K562 treated with DMSO at 1 percent for 48 hours (cell line): ENCODE measurements around the gene IGFL4. TPM values are rescaled to one million over a fixed set of nuclear protein-coding genes. Genes with fewer than 3 reads are reported as not detected.

Source experiments
- total RNA-seq: library from RNA; unstranded; fragments of 300-600 nt; gene quantifications from 2 replicates; pipeline ENCODE4 v1.2.3, GENCODE V29; 2022; ENCODE audit warnings: low replicate concordance; ENCODE audit errors: extremely low read depth

The IGFL4 gene
- total RNA-seq: not detected in 2 replicates

DNA sequence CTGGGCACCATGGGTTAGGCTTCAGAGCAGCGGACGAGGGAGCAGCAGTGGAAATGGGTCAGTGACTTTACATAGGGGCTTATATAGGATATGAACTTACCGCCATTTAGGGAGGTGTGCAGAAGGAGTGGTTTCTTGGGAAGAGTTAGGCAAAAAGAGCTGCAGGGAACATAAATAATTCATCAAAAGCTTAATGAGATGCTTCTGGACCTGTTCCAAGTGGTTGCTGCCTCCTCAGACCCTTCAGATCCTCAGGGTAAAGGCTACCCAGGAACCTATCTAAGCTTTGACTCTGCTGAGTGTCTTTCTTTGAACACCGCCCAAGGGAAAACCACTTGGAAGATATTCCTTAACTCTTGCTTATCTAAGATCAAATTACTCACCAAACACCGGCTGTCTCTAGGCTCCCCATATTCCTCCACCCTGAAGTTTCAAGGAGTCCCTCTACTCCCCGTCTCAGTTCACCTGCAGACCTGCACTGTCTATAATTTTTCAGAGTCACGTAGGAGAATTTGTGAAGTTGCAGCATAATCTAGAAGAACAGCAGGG lies at the start of gene IGFL4:
IGFL4 (minus strand) TSS at position 51 of the 549 bp plus-strand sequence; CDS start at position 11, 40 bp downstream.

GRCh38 chr19:46022431-46023310 lies 18.1 kb downstream of the IGFL4 start, which contains the start of gene PGLYRP1:
PGLYRP1 (minus strand) TSS chr19:46023053; CDS start chr19:46023021, 32 bp downstream.

DNA sequence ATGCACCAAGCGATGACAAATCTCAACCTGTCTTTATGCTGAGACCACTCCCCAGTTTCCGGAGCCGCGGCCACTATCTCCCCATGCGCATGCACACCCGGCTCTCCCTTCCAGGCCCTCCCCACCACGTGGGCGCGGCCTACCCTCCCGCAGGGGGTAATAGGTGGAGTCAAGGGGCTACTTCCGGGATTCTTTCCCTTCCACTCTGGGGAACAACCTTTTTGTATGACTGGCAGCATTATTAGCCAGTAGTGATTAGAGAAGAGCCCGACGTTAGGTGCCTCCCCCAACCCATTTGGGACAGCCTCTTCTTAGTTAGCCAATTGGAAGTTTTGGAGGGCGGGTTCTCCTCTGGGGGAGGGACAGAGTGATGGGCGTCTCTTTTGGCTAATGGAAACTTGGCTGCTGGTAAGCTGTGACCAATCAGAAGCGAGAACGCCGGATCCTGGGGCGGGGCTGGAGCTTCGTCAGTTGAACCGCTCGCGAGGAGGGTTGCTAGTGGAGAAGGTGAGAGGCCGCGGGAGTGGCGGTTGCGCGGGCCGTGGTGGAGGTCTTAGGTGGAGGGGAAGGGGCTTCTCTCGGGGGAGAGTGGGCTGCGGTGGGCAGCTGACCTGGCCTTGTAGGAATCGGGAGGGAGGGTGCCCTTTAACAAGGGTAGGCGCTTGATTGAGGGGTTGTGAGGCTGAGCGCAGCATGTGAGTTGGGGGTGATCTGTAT lies 45.6 kb downstream of the IGFL4 start, which contains the start of gene CCDC61:
CCDC61 (plus strand) TSS at position 470 of the 717 bp plus-strand sequence. CDS start 7,552 bp downstream, outside the sequence.

Other genes starting within 250 kb of the IGFL4 start
- gene DMWD, start 248.2 kb downstream of the IGFL4 start, total RNA-seq: not detected in 2 replicates
- not detected in 2 replicates for gene RSPH6A, start 225.7 kb downstream of the IGFL4 start, total RNA-seq
- gene SYMPK, start 177.9 kb downstream of the IGFL4 start, total RNA-seq: not detected in 2 replicates
- not detected in 2 replicates for gene FOXA3, start 176.7 kb downstream of the IGFL4 start, total RNA-seq
- not detected in 2 replicates for gene IRF2BP1, start 154.9 kb downstream of the IGFL4 start, total RNA-seq
- not detected in 2 replicates for gene MYPOP, start 138.4 kb downstream of the IGFL4 start, total RNA-seq
- not detected in 2 replicates for gene NANOS2, start 126.2 kb downstream of the IGFL4 start, total RNA-seq
- gene NOVA2, start 67.1 kb downstream of the IGFL4 start, total RNA-seq: not detected in 2 replicates
- not detected in 2 replicates for gene CCDC61, start 45.5 kb downstream of the IGFL4 start, total RNA-seq
- not detected in 2 replicates for gene PGLYRP1, start 17.9 kb downstream of the IGFL4 start, total RNA-seq
- not detected in 2 replicates for gene IGFL3, start 83.7 kb upstream of the IGFL4 start, total RNA-seq
- gene IGFL2, start 107.2 kb upstream of the IGFL4 start, total RNA-seq: not detected in 2 replicates
- not detected in 2 replicates for gene IGFL1, start 188.7 kb upstream of the IGFL4 start, total RNA-seq